ENCODE measurements around the gene HSD11B2.
"Not testable (repeated sequence)": the region's sequence is repeated elsewhere in the genome, so short reads cannot be mapped to it uniquely, and the experiment has no call there.

The HSD11B2 gene

GRCh38 chr16:67415421-67415820 is 15.5 kb upstream of the HSD11B2 start:
- DNase-seq = not testable (repeated sequence)

- no peak for DNase-seq
Observed at GRCh38 chr16:67415872-67416793, 14.8 kb upstream of the HSD11B2 start, which contains the start of gene ZDHHC1. Gene ZDHHC1 (minus strand): TSS chr16:67416477. CDS start chr16:67407775, 8,702 bp downstream.

GRCh38 chr16:67417333-67418061 is 13.4 kb upstream of the HSD11B2 start:
- no peak for DNase-seq

GRCh38 chr16:67419502-67419901 is 11.4 kb upstream of the HSD11B2 start:
- no peak for DNase-seq

- DNase-seq = no peak
Observed at GRCh38 chr16:67419931-67420330, 11.0 kb upstream of the HSD11B2 start.

GRCh38 chr16:67421030-67421429 is 9.9 kb upstream of the HSD11B2 start:
- no peak for DNase-seq

GRCh38 chr16:67423015-67423414 is 7.9 kb upstream of the HSD11B2 start:
- no peak for DNase-seq

GRCh38 chr16:67423611-67424260 is 7.2 kb upstream of the HSD11B2 start:
- DNase-seq = no peak

- no peak for DNase-seq
Observed at GRCh38 chr16:67424261-67424615, 6.7 kb upstream of the HSD11B2 start.

GRCh38 chr16:67425061-67425460 is 5.9 kb upstream of the HSD11B2 start:
- DNase-seq = no peak

- no peak for DNase-seq
Observed at GRCh38 chr16:67425580-67425979, 5.3 kb upstream of the HSD11B2 start.

- no peak for DNase-seq
Observed at GRCh38 chr16:67426022-67426421, 4.9 kb upstream of the HSD11B2 start.

- no peak for DNase-seq
Observed at GRCh38 chr16:67426950-67427349, 4.0 kb upstream of the HSD11B2 start.

- DNase-seq = peak in 1 of 2 experiments; percentile 11
Observed at GRCh38 chr16:67428146-67428731, 2.7 kb upstream of the HSD11B2 start.

GRCh38 chr16:67429053-67429798 is 1.7 kb upstream of the HSD11B2 start:
- no peak for DNase-seq

- DNase-seq = no peak
Observed at GRCh38 chr16:67429799-67430503, 970 bp upstream of the HSD11B2 start.

GRCh38 chr16:67430504-67430976 is 381 bp upstream of the HSD11B2 start:
- DNase-seq = no peak

- DNase-seq = no peak
Observed at GRCh38 chr16:67431775-67432505, 1.0 kb downstream of the HSD11B2 start.

GRCh38 chr16:67432506-67432890 is 1.6 kb downstream of the HSD11B2 start:
- no peak for DNase-seq

- no peak for DNase-seq
Observed at GRCh38 chr16:67433131-67433719, 2.3 kb downstream of the HSD11B2 start.
